Stimulated activated CD4-positive, alpha-beta T cell treated with anti-CD3 and anti-CD28 coated beads, Interleukin-4, amount 100 ng/mL, for 24 hours (primary cell): ENCODE data around the gene USP16.

ENCODE experiments used
- DNase-seq: peaks from one replicate; pipeline ENCODE4 v3.0.0-alpha.2; 2020

USP16 gene

GRCh38 chr21:29084372-29084771 lies 59.9 kb downstream of the USP16 start:
- DNase-seq = no peak

DNA sequence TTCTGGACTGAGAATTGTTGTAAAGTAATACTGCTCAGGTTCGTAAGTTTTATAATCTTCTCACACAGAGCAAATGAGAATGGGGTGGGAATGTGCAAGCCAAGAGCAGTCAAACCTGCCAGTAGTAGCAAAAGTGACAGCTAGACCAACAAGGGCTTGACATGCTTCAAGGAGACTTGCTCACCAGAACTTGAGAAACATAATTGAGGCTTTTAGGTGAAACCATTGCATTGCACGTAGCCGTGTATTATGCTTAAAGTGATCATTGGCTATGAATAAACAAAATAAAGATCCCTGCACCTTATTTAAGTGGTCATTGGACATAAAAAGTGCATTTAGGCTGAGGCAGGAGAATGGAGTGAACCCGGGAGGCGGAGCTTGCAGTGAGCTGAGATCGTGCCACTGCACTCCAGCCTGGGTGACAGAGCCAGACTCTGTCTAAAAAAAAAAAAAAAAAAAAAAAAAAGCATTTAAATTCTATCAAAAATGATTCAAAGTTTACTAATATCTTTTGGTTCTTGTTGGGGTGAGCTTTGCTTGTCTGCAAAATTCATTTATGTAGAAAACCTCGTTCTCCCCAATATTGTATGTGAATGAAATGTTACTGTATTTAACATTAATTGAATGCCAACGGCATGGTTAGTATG lies 60.8 kb downstream of the USP16 start:
- no peak for DNase-seq

DNA sequence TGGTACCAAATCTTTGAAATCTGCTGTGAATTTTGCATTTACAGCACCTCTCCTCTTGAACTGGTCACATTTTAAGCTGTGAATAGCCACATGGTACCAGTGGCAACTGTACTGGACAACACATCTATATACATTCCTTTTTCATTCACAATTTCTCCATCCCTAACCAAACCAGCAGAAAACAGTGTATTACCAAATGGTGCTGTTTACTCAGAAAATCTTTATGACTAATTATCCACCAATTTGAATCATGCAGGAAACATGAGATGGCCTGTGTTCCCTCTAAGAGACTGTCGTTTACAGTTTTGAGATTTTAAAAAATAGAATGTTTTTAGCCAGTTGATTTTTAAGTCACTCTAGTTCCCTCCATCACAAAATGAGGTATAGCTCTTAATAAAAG lies 66.6 kb downstream of the USP16 start:
- no peak for DNase-seq

GRCh38 chr21:29092102-29092959 lies 67.9 kb downstream of the USP16 start:
- no peak for DNase-seq

DNA sequence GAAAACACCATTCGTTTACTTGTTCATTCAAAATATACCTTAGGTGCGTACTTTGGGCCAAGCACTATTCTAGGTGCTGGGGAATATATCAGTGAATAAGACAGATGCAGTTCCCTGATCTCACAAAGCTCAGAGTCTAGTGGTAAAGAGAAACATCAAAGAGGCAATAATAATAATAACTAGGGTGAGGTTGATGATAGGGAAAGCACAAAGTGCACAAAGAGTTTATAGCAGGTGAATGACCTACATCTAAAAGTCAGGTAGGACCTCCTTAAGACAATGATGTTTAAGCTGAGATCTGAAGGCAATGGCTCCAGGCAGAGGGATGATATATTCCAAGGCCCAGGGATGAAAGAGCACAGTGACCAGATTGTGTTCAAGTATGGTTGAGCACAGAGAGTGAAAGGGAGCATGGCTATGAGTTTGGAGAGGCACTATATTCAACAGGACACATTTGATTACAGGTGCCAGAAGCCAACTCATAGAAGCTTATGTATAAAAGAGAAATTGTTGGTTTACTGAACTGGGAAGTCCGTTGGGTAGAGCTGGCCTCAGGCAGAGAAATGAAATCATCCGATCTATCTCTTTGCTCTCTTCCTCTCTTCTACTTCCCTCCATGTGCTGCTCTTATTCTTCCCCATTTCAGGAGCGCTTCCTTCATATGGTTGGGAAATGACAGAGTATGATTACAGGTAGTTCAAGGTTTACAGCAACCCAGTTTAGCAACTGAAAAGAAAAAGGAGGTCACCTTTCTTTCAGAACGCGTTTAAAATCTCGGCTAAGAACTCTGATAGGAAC lies 71.9 kb downstream of the USP16 start:
- DNase-seq = no peak

GRCh38 chr21:29098156-29098555 lies 73.7 kb downstream of the USP16 start:
- DNase-seq = no peak

DNA sequence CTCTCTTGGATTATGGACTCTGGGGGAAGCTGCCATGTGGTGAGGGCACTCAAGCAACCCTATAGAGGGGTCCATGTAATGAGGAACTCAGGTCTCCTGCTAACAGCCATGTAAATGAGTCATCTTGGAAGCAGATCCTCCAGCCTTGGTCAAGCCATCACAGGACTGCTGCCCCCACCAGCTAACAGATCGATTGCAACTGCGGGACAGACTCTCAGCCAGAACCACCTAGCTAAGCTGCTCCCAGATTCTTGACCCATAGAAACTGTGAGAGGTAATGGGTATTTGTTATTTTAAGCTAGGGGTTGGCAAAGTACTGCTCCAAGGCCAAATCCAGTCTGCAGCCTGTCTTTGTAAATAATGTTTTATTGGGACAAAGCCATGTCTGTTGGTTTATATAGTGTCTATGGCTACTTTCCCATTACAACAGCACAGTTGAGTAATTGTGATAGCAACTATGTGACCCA lies 78.4 kb downstream of the USP16 start:
- DNase-seq = no peak
